Sciatic nerve (tissue), 2 donors: Measurements from ENCODE around the gene CYP4B1. TPM values are rescaled to one million over a fixed set of nuclear protein-coding genes. Genes with fewer than 3 reads are reported as not detected.
"Not testable (repeated sequence)": the region's sequence is repeated elsewhere in the genome, so short reads cannot be mapped to it uniquely, and the experiment has no call there.

Source experiments
- ATAC-seq: fragments of 200-7000 bp; cut with Tn5 transposase; one replicate; pipeline ENCODE4 v1.9.1; 2020; ENCODE audit warnings: mild to moderate bottlenecking, moderate library complexity
- DNase-seq: peaks from one replicate; pipeline ENCODE4 v3.0.0-alpha.2; 2020; ENCODE audit warnings: low spot score
- intact Hi-C: fragments of 100-400 bp; cut with DNase I; formaldehyde crosslinking; loops from one replicate; pipeline ENCODE4 v1.14.2; 2022
- total RNA-seq: library from RNA; stranded (reverse); fragmentation: NEBNext Ultra II Directional; extraction: Animal tissue kit (Norgen Biotek cat#: 25700); gene quantifications from one replicate; pipeline ENCODE4 v1.2.1, GENCODE V29; 2021
- donor health status: DM: no; HTN: no; CAD: no.
- donor health status: DM: no; HTN: no; CAD: no.

The CYP4B1 gene
- total RNA-seq, 1 donor from 2014 or later, result 20.9 TPM

DNA sequence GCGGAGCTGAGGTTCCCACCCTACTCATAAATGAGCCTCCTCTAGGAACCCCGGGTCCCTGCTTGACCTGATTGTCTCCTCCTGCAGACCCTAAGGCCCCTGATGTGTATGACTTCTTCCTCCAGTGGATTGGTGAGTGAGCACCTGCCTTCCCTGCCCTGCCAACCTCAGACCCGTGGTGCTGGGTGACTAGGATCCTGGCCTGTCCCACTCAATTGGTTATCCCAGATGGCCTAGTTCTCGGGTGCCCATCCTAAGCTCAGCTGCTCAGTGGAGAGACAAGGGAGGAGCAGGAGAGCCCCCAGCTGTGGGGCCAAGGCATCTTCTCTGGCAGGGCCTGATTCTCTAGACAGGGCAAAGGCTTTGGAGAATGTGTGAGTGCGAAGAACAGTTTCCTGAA, 12.2 kb downstream of the CYP4B1 start:
- DNase-seq, result no peak
- intact Hi-C loops, result loop anchor here (5.0 kb wide), 1 partner anchor 1316 kb away; no protein-coding TSS in a partner anchor
- no peak for ATAC-seq

DNA sequence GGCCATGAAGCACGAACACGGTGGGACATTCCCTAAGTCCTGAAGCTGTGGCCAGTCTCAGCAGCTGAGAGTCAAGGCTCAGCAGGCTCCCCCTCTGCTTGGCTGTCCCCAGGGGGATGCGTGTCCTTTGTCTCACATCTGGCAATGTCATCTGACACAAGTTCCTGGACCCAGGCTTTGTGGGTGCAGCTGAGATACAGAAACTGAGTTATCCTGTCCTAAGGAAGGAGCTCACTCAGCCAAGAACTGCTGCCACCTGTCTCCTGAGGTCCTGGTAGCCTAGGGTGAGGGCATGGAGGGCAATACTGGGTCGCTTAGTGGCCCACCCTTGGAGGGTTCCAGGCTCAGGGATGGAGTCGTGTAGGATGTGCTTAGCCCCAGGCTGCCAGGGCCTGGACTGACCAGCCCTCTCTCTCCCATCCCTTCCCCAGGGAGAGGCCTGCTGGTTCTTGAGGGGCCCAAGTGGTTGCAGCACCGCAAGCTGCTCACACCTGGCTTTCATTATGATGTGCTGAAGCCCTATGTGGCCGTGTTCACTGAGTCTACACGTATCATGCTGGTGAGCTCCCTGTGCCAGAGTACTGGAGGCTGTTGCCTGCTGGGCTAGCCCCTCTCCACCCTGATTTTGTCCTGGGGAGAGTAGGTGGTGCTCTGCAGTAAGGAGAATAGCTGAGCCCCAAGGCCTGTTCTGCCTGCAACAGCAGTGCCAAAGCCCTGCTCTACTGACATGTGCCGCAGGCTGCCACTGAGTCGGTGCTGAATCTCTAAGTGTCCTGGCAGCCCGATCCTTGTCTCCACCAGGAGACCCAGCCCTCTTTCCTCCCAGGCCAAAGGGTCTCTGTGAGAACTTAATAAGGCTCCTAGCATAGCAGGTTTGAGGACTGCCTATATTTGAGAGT, 13.5 kb downstream of the CYP4B1 start:
- intact Hi-C loops, result loop anchor here (5.0 kb wide), 1 partner anchor 1315 kb away; no protein-coding TSS in a partner anchor
- no peak for DNase-seq
- no peak for ATAC-seq

GRCh38 chr1:46812996-46813857, 14.4 kb downstream of the CYP4B1 start:
- ATAC-seq (no peak), DNase-seq (no peak)
- intact Hi-C loops, result loop anchor here (5.0 kb wide), 1 partner anchor 1314 kb away; no protein-coding TSS in a partner anchor

DNA sequence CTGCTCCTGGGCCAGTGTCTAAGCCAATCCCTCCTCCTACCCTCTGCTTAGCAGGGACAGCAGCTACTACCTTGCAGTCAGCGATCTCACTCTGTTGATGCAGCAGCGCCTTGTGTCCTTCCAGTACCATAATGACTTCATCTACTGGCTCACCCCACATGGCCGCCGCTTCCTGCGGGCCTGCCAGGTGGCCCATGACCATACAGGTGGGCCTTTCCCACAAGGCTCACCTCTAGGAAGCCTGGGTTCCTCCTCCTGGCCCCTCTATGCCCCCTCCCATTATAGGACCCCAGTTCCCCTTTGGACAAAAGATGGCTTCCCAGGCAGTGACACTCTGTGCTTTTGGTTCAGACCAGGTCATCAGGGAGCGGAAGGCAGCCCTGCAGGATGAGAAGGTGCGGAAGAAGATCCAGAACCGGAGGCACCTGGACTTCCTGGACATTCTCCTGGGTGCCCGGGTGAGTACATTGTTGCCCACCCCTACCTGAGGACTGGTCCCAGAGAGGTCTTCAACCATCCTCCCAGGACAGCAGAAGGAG, 15.1 kb downstream of the CYP4B1 start:
- DNase-seq (no peak), ATAC-seq (no peak)

GRCh38 chr1:46815133-46815532, 16.3 kb downstream of the CYP4B1 start:
- DNase-seq (no peak), ATAC-seq (no peak)
- intact Hi-C loops, result no loop called here

More for the DNA sequence above, 15.1 kb downstream of the CYP4B1 start:
- intact Hi-C loops, result loop anchor here (5.0 kb wide), 1 partner anchor 1313 kb away; no protein-coding TSS in a partner anchor

DNA sequence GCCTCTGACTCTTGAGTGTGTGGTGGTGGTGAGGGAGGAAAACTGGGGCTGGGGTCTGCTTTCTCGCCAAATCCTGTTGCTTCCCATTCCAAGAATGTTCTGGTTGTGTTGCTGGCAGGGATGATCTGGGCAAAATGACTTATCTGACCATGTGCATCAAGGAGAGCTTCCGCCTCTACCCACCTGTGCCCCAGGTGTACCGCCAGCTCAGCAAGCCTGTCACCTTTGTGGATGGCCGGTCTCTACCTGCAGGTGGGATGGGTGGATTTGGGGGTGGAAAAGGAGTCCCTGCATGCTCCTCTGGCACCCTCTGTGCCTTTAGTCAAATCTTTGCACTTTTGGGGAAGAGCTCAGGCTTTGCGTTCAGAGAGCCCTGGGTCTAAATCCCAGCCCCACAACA, 18.1 kb downstream of the CYP4B1 start:
- intact Hi-C loops, result no loop called here
- ATAC-seq, result no peak
- no peak for DNase-seq

GRCh38 chr1:46817814-46818213, 19.0 kb downstream of the CYP4B1 start:
- ATAC-seq, result no peak
- no peak for DNase-seq

GRCh38 chr1:46818591-46818990, 19.7 kb downstream of the CYP4B1 start:
- ATAC-seq (no peak), DNase-seq (no peak)
- intact Hi-C loops, result no loop called here

More at GRCh38 chr1:46817814-46818213, 19.0 kb downstream of the CYP4B1 start:
- intact Hi-C loops, result no loop called here

DNA sequence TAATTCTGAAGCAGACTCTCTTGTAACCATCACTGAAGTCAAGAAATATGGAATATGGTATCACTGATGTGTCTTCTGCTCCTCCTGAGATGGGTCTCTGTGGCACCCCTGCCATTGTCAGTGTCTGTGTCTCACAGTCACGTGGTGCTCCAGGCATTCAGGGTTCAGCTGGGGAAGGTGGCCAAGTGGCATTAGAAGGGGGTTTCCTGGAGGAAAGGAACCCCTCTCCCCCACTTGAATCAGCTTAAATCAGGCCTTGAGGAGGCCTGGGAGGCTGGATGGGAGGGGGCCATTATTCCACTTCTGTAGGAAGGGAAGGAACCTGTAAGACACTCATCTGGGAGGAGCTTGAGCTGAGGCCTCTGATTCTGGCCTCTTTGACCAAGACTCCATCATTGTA, 20.5 kb downstream of the CYP4B1 start:
- intact Hi-C loops, result no loop called here
- ATAC-seq, result no peak
- DNase-seq, result no peak

DNA sequence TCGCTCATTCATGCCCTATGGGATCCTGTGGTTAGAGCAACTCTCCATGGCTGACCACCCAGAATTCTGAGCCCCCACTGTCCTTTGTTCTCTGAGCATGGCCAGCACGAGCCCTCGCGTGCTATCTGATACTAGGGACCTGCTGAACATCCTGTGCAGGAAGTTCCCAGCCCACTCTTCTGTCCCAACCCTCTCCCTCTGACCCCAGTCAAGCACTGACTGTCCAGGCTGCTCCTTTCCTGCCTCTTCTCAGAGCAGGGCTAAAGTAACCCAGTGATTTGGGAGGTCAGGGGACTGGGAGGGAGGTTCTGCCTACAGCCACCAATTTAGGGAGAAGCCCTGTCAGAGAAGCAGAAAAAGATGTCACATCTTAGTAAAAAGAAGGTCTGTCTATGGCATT, 21.2 kb downstream of the CYP4B1 start:
- no peak for DNase-seq
- ATAC-seq, result no peak
- intact Hi-C loops, result no loop called here

- ATAC-seq, result peak; percentile 46
- intact Hi-C loops, result no loop called here
- no peak for DNase-seq
Observed at GRCh38 chr1:46820560-46821060, 21.8 kb downstream of the CYP4B1 start.

GRCh38 chr1:46822248-46822826, 23.5 kb downstream of the CYP4B1 start:
- ATAC-seq, result peak; percentile 42
- intact Hi-C loops, result no loop called here
- no peak for DNase-seq

GRCh38 chr1:46823151-46823550, 24.3 kb downstream of the CYP4B1 start:
- ATAC-seq, result no peak
- intact Hi-C loops, result no loop called here
- DNase-seq, result no peak

DNA sequence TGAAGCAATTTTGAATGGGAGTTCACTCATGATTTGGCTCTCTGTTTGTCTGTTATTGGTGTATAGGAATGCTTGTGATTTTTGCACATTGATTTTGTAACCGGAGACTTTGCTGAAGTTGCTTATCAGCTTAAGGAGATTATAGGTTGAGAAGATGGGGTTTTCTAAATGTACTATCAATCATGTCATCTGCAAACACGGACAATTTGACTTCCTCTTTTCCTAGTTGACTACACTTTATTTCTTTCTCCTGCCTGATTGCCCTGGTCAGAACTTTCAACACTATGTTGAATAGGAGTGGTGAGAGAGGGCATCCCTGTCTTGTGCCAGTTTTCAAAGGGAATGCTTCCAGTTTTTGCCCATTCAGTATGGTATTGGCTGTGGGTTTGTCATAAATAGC, 28.0 kb downstream of the CYP4B1 start:
- intact Hi-C loops, DNase-seq, ATAC-seq: not testable (repeated sequence)

DNA sequence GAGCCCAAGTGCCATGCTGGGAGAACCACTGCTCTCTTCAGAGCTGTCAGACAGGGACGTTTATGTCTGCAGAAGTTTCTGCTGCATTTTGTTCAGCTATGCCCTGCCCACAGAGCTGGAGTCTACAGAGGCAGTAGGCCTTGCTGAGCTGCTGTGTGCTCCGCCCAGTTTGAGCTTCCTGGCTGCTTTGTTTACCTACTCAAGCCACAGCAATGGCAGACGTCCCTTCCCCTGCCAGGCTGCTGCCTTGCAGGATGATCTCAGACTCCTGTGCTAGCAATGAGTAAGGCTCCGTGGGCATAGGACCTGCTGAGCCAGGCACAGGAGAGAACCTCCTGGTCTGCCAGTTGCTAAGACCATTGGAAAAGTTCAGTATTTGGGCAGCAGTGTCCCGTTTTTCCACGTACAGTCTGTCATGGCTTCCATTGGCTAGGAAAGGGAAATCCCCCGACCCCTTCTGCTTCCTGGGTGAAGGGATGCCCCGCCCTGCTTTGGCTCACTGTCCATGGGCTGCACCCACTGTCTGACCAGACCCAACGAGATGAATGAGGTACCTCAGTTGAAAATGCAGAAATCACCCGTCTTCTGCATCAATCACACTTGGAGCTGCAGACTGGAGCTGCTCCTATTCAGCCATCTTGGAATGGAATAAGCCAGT, 31.9 kb downstream of the CYP4B1 start:
- no peak for ATAC-seq
- intact Hi-C loops, result no loop called here
- DNase-seq, result no peak

- DNase-seq, ATAC-seq, intact Hi-C loops: not testable (repeated sequence)
Observed at GRCh38 chr1:46835469-46835868, 36.6 kb downstream of the CYP4B1 start.

- DNase-seq, ATAC-seq, intact Hi-C loops: not testable (repeated sequence)
Observed at GRCh38 chr1:46846386-46846785, 47.5 kb downstream of the CYP4B1 start.

- ATAC-seq, intact Hi-C loops, DNase-seq: not testable (repeated sequence)
Observed at GRCh38 chr1:46857660-46858065, 58.8 kb downstream of the CYP4B1 start.
